Kidney (tissue), 14 donors: ENCODE data around the gene TRMT13. TPM values are rescaled to one million over a fixed set of nuclear protein-coding genes. Genes with fewer than 3 reads are reported as not detected.

Experiments
- DNase-seq, 5 donors: peaks; one replicate each; pipeline ENCODE4 v3.0.0-alpha.2; 2013 to 2020
- FAIRE-seq: peaks from 2 replicates; lab custom pipeline; 2012; peaks lifted over from hg19 to GRCh38; lab: Jason Lieb, UNC
- H3K27ac ChIP-seq, 2 donors: one replicate each; pipeline ENCODE4 v1.7.0; 2013; ENCODE audit warnings: low read depth in 2 of 2, low read length in 2 of 2, inconsistent platforms in 1 of 2
- H3K27me3 ChIP-seq: one replicate; pipeline ENCODE4 v1.7.1; 2013; ENCODE audit warnings: low read length, inconsistent platforms; ENCODE audit not compliant: control insufficient read depth, insufficient read depth
- H3K36me3 ChIP-seq, 3 donors: one replicate each; pipeline versions ENCODE4 v1.7.0 to v1.7.1; 2013; ENCODE audit warnings: low read length in 3 of 3, control low read depth in 1 of 3, inconsistent platforms in 1 of 3; ENCODE audit not compliant: insufficient read depth in 3 of 3, control insufficient read depth in 2 of 3
- H3K4me1 ChIP-seq, 3 donors: one replicate each; pipeline versions ENCODE4 v1.7.0 to v1.7.1; 2013; ENCODE audit warnings: low read length in 3 of 3, inconsistent platforms in 1 of 3, low read depth in 1 of 3; ENCODE audit not compliant: control insufficient read depth in 2 of 3, insufficient read depth in 2 of 3
- H3K4me3 ChIP-seq, 3 donors: one replicate each; pipeline versions ENCODE4 v1.7.0 to v1.8.1; 2013; ENCODE audit warnings: low read length in 3 of 3, control low read depth in 1 of 3, inconsistent platforms in 1 of 3
- H3K9ac ChIP-seq, 3 donors: one replicate each; pipeline versions ENCODE4 v1.7.0 to v1.7.1; 2013; ENCODE audit warnings: low read length in 3 of 3, control low read depth in 1 of 3, inconsistent platforms in 1 of 3
- H3K9me3 ChIP-seq, 3 donors: one replicate each; pipeline versions ENCODE4 v1.7.0 to v1.7.1; 2013; ENCODE audit warnings: low read length in 3 of 3, control low read depth in 1 of 3, inconsistent platforms in 1 of 3; ENCODE audit not compliant: control insufficient read depth in 2 of 3, insufficient read depth in 1 of 3
- intact Hi-C: fragments of 100-400 bp; cut with DNase I; formaldehyde crosslinking; loops from one replicate; pipeline ENCODE4 v1.11.1; 2022
- polyA plus RNA-seq: library from polyadenylated mRNA; stranded (reverse); fragments of 350-450 nt; fragmentation: Illumina TruSeq; extraction: RNeasy Lipid Tissue Mini Kit (QIAGEN cat#74804); gene quantifications from one replicate; pipeline ENCODE4 v1.2.3, GENCODE V29; 2014; ENCODE audit warnings: low read depth, low replicate concordance; ENCODE audit not compliant: insufficient read depth
- total RNA-seq: library from RNA; stranded (reverse); fragmentation: NEBNext Ultra II Directional; extraction: Animal tissue kit (Norgen Biotek cat#: 25700); gene quantifications from one replicate; pipeline ENCODE4 v1.2.1, GENCODE V29; 2021
- TF ChIP-seq, protein P1 (sequence below): IDR thresholded peaks from 3 replicates; pipeline ENCODE4 v1.5.1; 2012; ENCODE audit warnings: mild to moderate bottlenecking, moderate library complexity, borderline replicate concordance; ENCODE audit not compliant: insufficient read depth; ENCODE audit errors: extremely low read depth
- donor health status: control.
- donor health status: control.
- donor health status: control.
- donor health status: control.
- donor health status: control.
- donor health status: DM: yes; HTN: yes; CAD: no.
- donor health status: Normal renal cell carcinoma (clear cell type).

Gene TRMT13
- total and polyA plus RNA-seq, 2 donors from 2014 or later, result 5.9 to 16.9 TPM

DNA sequence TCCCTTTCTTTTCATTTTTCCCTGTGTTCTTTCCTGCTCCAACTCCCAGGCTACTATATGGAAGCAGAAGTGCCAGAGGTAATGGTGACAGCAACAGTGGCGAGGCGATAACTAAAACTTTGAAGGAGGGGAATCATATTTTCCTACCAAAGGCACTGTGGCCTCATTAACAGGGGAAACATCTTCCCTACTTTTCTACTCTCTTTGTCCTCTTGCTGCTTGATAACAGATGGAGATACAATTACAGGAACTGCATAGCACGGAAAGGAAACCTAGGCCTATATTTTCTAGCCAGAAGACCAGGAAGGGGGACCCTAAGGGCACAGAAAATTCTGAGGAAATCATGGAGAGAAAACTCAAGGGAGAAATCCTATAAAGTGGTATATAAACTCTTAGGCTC, 42.5 kb upstream of the TRMT13 start:
- no peak for FAIRE-seq
- intact Hi-C loops, result no loop called here
- Histone ChIP-seq H3K36me3 (no peaks in the 10 kb centered on the region), H3K9me3 (no peaks in the 10 kb centered on the region), H3K9ac (no peak overlapping the region), H3K27ac (no peak overlapping the region), H3K4me3 (no peak overlapping the region), H3K4me1 (no peaks in the 10 kb centered on the region), H3K27me3 (no peaks in the 10 kb centered on the region)
- TF ChIP-seq, protein P1, sequence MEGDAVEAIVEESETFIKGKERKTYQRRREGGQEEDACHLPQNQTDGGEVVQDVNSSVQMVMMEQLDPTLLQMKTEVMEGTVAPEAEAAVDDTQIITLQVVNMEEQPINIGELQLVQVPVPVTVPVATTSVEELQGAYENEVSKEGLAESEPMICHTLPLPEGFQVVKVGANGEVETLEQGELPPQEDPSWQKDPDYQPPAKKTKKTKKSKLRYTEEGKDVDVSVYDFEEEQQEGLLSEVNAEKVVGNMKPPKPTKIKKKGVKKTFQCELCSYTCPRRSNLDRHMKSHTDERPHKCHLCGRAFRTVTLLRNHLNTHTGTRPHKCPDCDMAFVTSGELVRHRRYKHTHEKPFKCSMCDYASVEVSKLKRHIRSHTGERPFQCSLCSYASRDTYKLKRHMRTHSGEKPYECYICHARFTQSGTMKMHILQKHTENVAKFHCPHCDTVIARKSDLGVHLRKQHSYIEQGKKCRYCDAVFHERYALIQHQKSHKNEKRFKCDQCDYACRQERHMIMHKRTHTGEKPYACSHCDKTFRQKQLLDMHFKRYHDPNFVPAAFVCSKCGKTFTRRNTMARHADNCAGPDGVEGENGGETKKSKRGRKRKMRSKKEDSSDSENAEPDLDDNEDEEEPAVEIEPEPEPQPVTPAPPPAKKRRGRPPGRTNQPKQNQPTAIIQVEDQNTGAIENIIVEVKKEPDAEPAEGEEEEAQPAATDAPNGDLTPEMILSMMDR, result no peak
- no peak for DNase-seq

DNA sequence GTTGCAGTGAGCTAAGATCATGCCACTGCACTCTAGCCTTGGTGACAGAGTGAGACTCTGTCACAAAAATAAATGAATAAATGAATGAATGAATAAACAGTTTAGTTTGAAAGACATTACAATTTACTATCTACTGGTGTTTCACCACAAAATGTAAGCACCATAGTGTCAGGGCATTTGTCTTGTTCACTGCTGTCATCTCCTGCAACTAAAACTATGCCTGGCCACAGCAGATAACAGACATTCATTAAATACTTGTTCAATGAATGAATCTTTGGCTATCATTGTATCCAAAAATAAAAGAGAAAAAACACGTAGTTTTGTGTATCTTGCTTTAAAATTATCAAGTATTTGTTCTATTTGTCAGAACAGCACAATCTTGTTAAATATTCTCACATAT, 32.8 kb upstream of the TRMT13 start:
- H3K9ac ChIP-seq, result no peak overlapping the region
- H3K27ac ChIP-seq, result no peak overlapping the region
- peaks cover 0 to 3% (median 3%) of the 10 kb centered on the region in 3 donors for H3K36me3 ChIP-seq
- no peaks in the 10 kb centered on the region for H3K27me3 ChIP-seq
- DNase-seq (no peak), FAIRE-seq (no peak)
- intact Hi-C loops, result no loop called here
- H3K9me3 ChIP-seq, result no peaks in the 10 kb centered on the region
- H3K4me3 ChIP-seq, result no peak overlapping the region
- no peaks in the 10 kb centered on the region for H3K4me1 ChIP-seq
- TF ChIP-seq, protein P1, result no peak

DNA sequence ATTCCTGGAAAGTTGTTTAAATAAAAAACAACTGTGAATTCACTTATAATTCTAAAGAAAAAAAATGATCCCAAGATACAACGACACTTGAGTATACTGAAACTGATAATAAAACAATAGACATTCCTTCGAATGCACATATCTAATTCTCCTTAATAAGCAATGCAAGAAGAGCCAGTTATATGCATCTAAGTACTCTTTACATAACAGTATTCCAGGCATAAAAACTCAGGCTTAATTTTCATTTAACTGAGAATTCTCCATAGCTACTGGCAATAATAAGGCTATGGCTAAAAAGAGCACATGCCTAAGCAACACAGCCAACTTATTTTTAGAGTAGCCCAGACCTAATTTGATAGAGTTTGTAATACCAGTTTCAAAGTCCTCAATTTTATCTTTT, 31.4 kb upstream of the TRMT13 start:
- DNase-seq, result no peak
- intact Hi-C loops, result no loop called here
- Histone ChIP-seq H3K4me3 (no peak overlapping the region), H3K27me3 (no peaks in the 10 kb centered on the region), H3K4me1 (no peaks in the 10 kb centered on the region), H3K36me3 (peaks cover 2 to 4% (median 3%) of the 10 kb centered on the region in 3 donors), H3K9me3 (no peaks in the 10 kb centered on the region), H3K27ac (no peak overlapping the region), H3K9ac (no peak overlapping the region)
- TF ChIP-seq, protein P1, result no peak
- FAIRE-seq, result no peak

DNA sequence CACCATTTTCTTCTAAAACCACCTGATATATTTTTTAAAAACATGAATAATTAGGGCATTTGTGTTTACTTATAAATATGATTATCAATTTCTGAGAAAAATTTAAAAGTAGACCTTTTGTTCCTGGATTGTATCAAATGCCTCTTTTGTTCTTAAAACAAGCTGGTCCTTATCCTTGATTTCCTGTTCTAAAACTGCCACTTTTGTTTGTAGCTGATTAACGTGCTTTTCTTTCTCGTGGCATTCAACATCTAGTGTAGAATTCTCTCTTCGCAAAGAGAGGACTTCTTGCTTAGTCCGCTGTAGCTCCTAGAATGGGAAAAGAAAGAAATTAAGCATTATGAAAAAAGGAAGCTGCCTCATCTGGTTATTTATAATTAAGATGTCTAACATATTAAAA, 25.3 kb upstream of the TRMT13 start:
- Histone ChIP-seq H3K4me3 (no peak overlapping the region), H3K9me3 (no peaks in the 10 kb centered on the region), H3K9ac (no peak overlapping the region), H3K27me3 (no peaks in the 10 kb centered on the region), H3K36me3 (peaks cover 2 to 3% (median 2%) of the 10 kb centered on the region in 3 donors), H3K27ac (no peak overlapping the region), H3K4me1 (no peaks in the 10 kb centered on the region)
- TF ChIP-seq, protein P1, result no peak
- FAIRE-seq (no peak), DNase-seq (no peak)
- intact Hi-C loops, result no loop called here
